Pancreas (tissue), 10 donors: ENCODE results near the gene DENND1A. TPM values are rescaled to one million over a fixed set of nuclear protein-coding genes. Genes with fewer than 3 reads are reported as not detected.

Source experiments
- ATAC-seq, 4 donors: fragments of 200-7000 bp; cut with Tn5 transposase; one replicate each; pipeline versions ENCODE4 v1.8.0 to v1.9.1; 2020; ENCODE audit warnings: mild to moderate bottlenecking in 4 of 4, moderate library complexity in 4 of 4
- DNase-seq, 6 donors: peaks; one replicate each; pipeline ENCODE4 v3.0.0-alpha.2; 2020
- FAIRE-seq: peaks from 2 replicates; lab custom pipeline; 2012; peaks lifted over from hg19 to GRCh38; lab: Jason Lieb, UNC
- H3K27ac ChIP-seq, 4 donors: fragments of 200-600 bp; sonication (generic); 1 replicate in 3 of 4; 2 replicates in 1 of 4; pipeline versions ENCODE4 v1.5.0 to v1.8.0; 2020
- H3K27me3 ChIP-seq, 4 donors: fragments of 200-600 bp; one replicate each; pipeline ENCODE4 v1.8.0; 2021
- H3K36me3 ChIP-seq, 3 donors: fragments of 200-600 bp; sonication (generic) in 1 of 3; one replicate each; pipeline versions ENCODE4 v1.5.0 to v1.8.0; 2020 to 2021
- H3K4me1 ChIP-seq, 3 donors: fragments of 200-600 bp; one replicate each; pipeline ENCODE4 v1.8.0; 2021
- H3K4me3 ChIP-seq, 4 donors: fragments of 200-600 bp; sonication (generic) in 2 of 4; one replicate each; pipeline versions ENCODE4 v1.5.0 to v1.8.0; 2020 to 2021
- H3K9me3 ChIP-seq, 4 donors: fragments of 200-600 bp; one replicate each; pipeline ENCODE4 v1.8.0; 2021
- WGBS, 2 donors: extraction: QIAGEN DNeasy Blood & Tissue Kit; methylation state at CpG; one replicate each; pipeline ENCODE4 v1.1.7; 2013; 5-methylcytosine and 5-hydroxymethylcytosine counted together
- intact Hi-C, 3 donors: fragments of 100-400 bp; cut with DNase I; formaldehyde crosslinking; loops; one replicate each; pipeline versions ENCODE4 v1.11.1 to v1.14.2; 2022
- polyA plus RNA-seq, 2 donors: library from polyadenylated mRNA; stranded (reverse); fragments of 200-250 nt; gene quantifications; one replicate each; pipeline ENCODE4 v1.2.3, GENCODE V29; 2013
- total RNA-seq, 6 donors: library from RNA; stranded (reverse); fragmentation: NEBNext Ultra II Directional in 4 of 6; extraction: Animal tissue kit (Norgen Biotek cat#: 25700) in 4 of 6; gene quantifications; one replicate each; pipeline versions ENCODE4 v1.2.1 to v1.2.4, GENCODE V29; 2021 to 2023
- TF ChIP-seq, protein P1 (sequence below), 4 donors: fragments of 200-600 bp; sonication (generic) in 3 of 4; IDR thresholded peaks; one replicate each; pipeline versions ENCODE4 v1.5.0 to v1.8.0; 2021; ENCODE audit warnings: antibody characterized with exemption in 4 of 4
- donor health status: healthy with polysubstance abuse.
- donor health status: DM: no; HTN: no; CAD: no; lungs with moderate emphysema.
- donor health status: DM: no; HTN: no; CAD: no.
- donor health status: control.
- donor health status: control.
- donor health status: Bipolar disorder and iron deficiency.
- donor health status: DM: yes; HTN: yes; CAD: no.
- donor health status: DM: no; HTN: no; CAD: no.
- donor health status: DM: no; HTN: no; CAD: no.
- donor health status: DM: yes; HTN: yes; CAD: no.

DENND1A gene
- total and polyA plus RNA-seq, 8 donors = 4.5 to 8.3 (median 5.6) TPM

DNA sequence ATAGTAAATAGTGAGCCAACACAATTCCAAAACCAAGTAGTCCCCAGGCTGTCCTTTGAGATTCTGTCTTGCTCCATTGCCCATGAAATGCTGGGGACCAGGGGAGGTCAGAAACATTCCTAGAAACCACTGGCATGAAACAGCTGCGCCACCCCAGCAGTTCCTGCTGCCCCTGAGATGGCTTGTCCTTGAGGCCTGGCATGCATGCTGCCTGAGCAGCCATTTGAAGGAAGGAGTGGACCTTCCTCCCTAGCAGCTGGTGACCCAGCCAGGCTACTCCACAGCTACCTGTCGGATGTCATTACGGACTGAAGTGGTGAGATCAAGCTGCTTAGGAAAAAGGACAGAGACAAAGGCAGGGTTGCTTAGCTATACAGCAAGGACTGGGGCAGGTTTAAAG is 260.6 kb downstream of the DENND1A start:
- ATAC-seq (no peak), FAIRE-seq (no peak), DNase-seq (no peak)
- intact Hi-C loops = no loop called here
- Histone ChIP-seq H3K4me1 (no peaks in the 10 kb centered on the region), H3K27me3 (peaks cover 5 to 49% (median 17%) of the 10 kb centered on the region in 4 donors), H3K27ac (no peak overlapping the region), H3K9me3 (peaks cover 0 to under 1% (median 0%) of the 10 kb centered on the region in 4 donors), H3K4me3 (no peak overlapping the region), H3K36me3 (no peaks in the 10 kb centered on the region)
- WGBS, 2 donors = 97 to 100% methylated on average over 3 of the region's 3 CpGs
- TF ChIP-seq, protein P1, sequence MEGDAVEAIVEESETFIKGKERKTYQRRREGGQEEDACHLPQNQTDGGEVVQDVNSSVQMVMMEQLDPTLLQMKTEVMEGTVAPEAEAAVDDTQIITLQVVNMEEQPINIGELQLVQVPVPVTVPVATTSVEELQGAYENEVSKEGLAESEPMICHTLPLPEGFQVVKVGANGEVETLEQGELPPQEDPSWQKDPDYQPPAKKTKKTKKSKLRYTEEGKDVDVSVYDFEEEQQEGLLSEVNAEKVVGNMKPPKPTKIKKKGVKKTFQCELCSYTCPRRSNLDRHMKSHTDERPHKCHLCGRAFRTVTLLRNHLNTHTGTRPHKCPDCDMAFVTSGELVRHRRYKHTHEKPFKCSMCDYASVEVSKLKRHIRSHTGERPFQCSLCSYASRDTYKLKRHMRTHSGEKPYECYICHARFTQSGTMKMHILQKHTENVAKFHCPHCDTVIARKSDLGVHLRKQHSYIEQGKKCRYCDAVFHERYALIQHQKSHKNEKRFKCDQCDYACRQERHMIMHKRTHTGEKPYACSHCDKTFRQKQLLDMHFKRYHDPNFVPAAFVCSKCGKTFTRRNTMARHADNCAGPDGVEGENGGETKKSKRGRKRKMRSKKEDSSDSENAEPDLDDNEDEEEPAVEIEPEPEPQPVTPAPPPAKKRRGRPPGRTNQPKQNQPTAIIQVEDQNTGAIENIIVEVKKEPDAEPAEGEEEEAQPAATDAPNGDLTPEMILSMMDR (IDR thresholded peaks at IDR 0.05) = no peak

DNA sequence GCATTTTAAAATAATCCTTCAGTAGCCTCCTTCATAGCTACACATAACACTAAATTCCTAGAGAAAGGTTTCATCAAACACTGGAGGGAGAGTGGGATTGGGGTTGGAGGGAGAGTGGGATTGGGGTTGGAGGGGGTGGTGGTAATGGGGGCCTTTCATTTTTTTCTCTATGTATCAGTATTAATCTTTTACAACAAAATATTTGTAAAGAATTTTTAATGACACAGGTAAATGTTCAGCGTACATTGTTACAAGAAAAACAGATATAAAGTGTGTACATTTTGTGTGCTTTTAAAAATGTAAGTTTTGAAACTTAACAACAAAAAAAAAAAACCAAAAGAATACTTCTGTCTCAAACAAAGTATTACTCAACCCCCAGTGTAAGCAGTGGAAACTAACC is 266.4 kb downstream of the DENND1A start:
- 97 to 100% methylated on average over 1 of the region's 1 CpG for WGBS, 2 donors
- H3K4me3 ChIP-seq = no peak overlapping the region
- H3K27me3 ChIP-seq = peaks cover 0 to 54% (median 4%) of the 10 kb centered on the region in 4 donors
- DNase-seq = no peak
- no peaks in the 10 kb centered on the region for H3K36me3 ChIP-seq
- intact Hi-C loops = no loop called here
- no peak for ATAC-seq
- H3K27ac ChIP-seq = no peak overlapping the region
- H3K4me1 ChIP-seq = no peaks in the 10 kb centered on the region
- H3K9me3 ChIP-seq = peaks cover 0 to 7% (median 0%) of the 10 kb centered on the region in 4 donors
- TF ChIP-seq, protein P1 (IDR thresholded peaks at IDR 0.05) = no peak
- no peak for FAIRE-seq

DNA sequence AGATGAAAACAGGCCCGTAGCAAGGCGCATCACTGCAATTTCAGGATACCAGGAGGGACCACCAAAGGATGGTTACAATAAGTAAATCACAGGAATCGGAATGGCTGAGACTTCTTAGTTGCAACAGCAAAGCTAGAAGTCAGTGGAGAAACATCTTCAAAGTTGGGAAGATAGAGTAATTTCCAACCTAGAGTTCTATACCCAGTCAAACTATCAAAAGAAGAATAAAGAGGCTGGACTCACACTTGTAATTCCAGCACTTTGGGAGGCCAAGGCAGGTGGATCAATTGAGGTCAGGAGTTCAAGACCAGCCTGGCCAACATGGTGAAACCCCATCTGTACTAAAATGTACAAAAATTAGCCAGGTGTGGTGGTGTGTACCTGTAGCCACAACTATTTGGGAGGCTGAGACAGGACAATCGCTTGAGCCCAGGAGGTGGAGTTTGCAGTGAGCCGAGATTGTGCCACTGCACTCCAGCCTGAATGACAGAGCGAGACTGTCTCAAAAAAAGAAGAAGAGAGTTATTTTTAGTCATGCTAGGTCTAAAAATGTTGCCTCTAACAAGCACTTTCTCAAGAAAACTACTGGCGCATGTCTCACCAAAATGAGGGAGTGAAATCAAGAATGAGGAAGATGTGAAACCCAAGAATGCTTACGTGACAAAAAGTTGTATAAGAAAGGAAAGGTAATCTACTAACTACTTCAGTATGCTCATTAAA is 267.7 kb downstream of the DENND1A start:
- DNase-seq (no peak), FAIRE-seq (no peak), ATAC-seq (no peak)
- Histone ChIP-seq H3K4me1 (no peaks in the 10 kb centered on the region), H3K27ac (no peak overlapping the region), H3K27me3 (peaks cover 0 to 51% (median 3%) of the 10 kb centered on the region in 4 donors), H3K4me3 (no peak overlapping the region), H3K9me3 (peaks cover 0 to 7% (median 0%) of the 10 kb centered on the region in 4 donors), H3K36me3 (no peaks in the 10 kb centered on the region)
- TF ChIP-seq, protein P1 (IDR thresholded peaks at IDR 0.05) = no peak
- intact Hi-C loops = no loop called here
- WGBS, 2 donors = 96 to 99% methylated on average over 8 of the region's 8 CpGs

DNA sequence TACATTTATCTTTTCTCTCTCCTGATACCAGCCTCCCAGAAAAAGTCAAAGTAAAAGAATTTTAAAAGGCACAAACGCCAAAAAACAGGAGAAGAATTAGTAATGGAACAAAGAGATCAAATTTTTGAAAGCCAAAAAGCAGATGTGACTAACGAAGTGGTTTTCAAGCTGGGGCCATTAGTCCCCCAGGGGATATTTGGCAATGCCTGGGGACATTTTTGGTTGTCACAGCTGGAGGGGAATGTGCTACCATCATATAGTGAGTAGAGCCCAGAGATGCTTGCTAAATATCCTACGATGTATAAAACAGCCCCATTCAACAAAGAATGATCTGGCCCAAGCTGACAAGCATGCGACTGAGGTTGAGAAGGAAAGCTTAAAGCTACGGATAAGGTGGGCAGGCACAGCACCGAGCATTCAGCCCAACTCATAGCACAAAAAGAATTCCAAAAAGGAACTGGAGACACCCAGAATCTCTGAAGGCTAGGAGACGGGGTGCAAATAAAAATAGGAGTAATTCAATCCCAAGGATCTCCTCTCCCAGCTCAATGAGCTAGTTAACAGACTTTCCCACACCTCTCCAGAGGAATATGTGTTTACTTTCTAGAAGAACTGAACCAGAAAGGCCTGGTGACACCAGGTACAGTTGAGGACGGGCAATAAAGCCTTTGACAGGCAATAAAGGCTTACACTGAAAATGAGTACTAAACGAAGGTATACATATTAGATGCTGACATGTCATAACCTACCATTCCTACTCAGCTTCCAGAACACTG is 269.0 kb downstream of the DENND1A start:
- TF ChIP-seq, protein P1 (IDR thresholded peaks at IDR 0.05) = no peak
- Histone ChIP-seq H3K4me3 (no peak overlapping the region), H3K27me3 (peaks cover 0 to 51% (median 3%) of the 10 kb centered on the region in 4 donors), H3K27ac (no peak overlapping the region), H3K36me3 (no peaks in the 10 kb centered on the region), H3K4me1 (no peaks in the 10 kb centered on the region), H3K9me3 (peaks cover 0 to 7% (median 0%) of the 10 kb centered on the region in 4 donors)
- no peak for DNase-seq
- no peak for ATAC-seq
- intact Hi-C loops = no loop called here
- 95 to 96% methylated on average over 9 of the region's 9 CpGs for WGBS, 2 donors
- no peak for FAIRE-seq
